Skin epidermis (tissue), 12 donors: ENCODE measurements around the gene TIAM1.
A peak's percentile ranks its signal among the peaks of the same experiment; 100 is the strongest.

ENCODE experiments used
- H3K27ac ChIP-seq, 21 experiments: fragments of 200-600 bp; sonication (generic) in 11 of 21; one replicate each; pipeline ENCODE4 v1.5.0; 2020; ENCODE audit warnings: mild to moderate bottlenecking in 3 of 21, inconsistent platforms in 2 of 21, moderate library complexity in 2 of 21
- H3K4me3 ChIP-seq, 7 experiments: fragments of 200-600 bp; sonication (generic) in 2 of 7; one replicate each; pipeline ENCODE4 v1.5.0; 2020; ENCODE audit warnings: inconsistent platforms in 2 of 7, mild to moderate bottlenecking in 2 of 7, moderate library complexity in 1 of 7

Gene TIAM1

GRCh38 chr21:31358158-31358557 lies 14.1 kb upstream of the TIAM1 start:
- Histone ChIP-seq H3K27ac (no peak overlapping the region), H3K4me3 (no peak overlapping the region)

- Histone ChIP-seq H3K4me3 (no peak overlapping the region), H3K27ac (no peak overlapping the region)
Measured at GRCh38 chr21:31356440-31356839, 12.4 kb upstream of the TIAM1 start.

- Histone ChIP-seq H3K27ac (peak overlapping the region in 19 of 21 experiments; percentile 15 to 81 (median 54)), H3K4me3 (no peak overlapping the region)
Measured at GRCh38 chr21:31354604-31355443, 10.8 kb upstream of the TIAM1 start.

- H3K27ac ChIP-seq, result peak overlapping the region in 20 of 21 experiments; percentile 5 to 81 (median 56)
- H3K4me3 ChIP-seq, result no peak overlapping the region
Measured at GRCh38 chr21:31354122-31354521, 10.1 kb upstream of the TIAM1 start.

- peak overlapping the region in 8 of 21 experiments; percentile 17 to 77 (median 44) for H3K27ac ChIP-seq
Measured at GRCh38 chr21:31352836-31353235, 8.8 kb upstream of the TIAM1 start.

GRCh38 chr21:31351960-31352359 lies 7.9 kb upstream of the TIAM1 start:
- no peak overlapping the region for H3K4me3 ChIP-seq
- no peak overlapping the region for H3K27ac ChIP-seq

More at GRCh38 chr21:31352836-31353235, 8.8 kb upstream of the TIAM1 start:
- H3K4me3 ChIP-seq, result no peak overlapping the region

GRCh38 chr21:31351438-31351837 lies 7.4 kb upstream of the TIAM1 start:
- no peak overlapping the region for H3K4me3 ChIP-seq
- H3K27ac ChIP-seq, result peak overlapping the region in 1 of 21 experiments; percentile 21

GRCh38 chr21:31349208-31349607 lies 5.1 kb upstream of the TIAM1 start:
- Histone ChIP-seq H3K4me3 (no peak overlapping the region), H3K27ac (no peak overlapping the region)

- no peak overlapping the region for H3K4me3 ChIP-seq
- H3K27ac ChIP-seq, result no peak overlapping the region
Measured at GRCh38 chr21:31348188-31348587, 4.1 kb upstream of the TIAM1 start.

GRCh38 chr21:31347435-31348032 lies 3.5 kb upstream of the TIAM1 start:
- Histone ChIP-seq H3K4me3 (no peak overlapping the region), H3K27ac (no peak overlapping the region)

GRCh38 chr21:31346256-31346821 lies 2.3 kb upstream of the TIAM1 start:
- Histone ChIP-seq H3K27ac (no peak overlapping the region), H3K4me3 (no peak overlapping the region)

- Histone ChIP-seq H3K4me3 (no peak overlapping the region), H3K27ac (no peak overlapping the region)
Measured at GRCh38 chr21:31345136-31345535, 1.1 kb upstream of the TIAM1 start.

- H3K27ac ChIP-seq, result peak overlapping the region in 20 of 21 experiments; percentile 38 to 88 (median 81)
- peak overlapping the region; percentile 43 to 64 (median 52) for H3K4me3 ChIP-seq
Measured at GRCh38 chr21:31343030-31343510, 991 bp downstream of the TIAM1 start.

- Histone ChIP-seq H3K27ac (peak overlapping the region in 8 of 21 experiments; percentile 9 to 88 (median 80)), H3K4me3 (peak overlapping the region in 6 of 7 experiments; percentile 47 to 64 (median 54))
Measured at GRCh38 chr21:31342348-31342747, 1.7 kb downstream of the TIAM1 start.

GRCh38 chr21:31340942-31341487 lies 3.0 kb downstream of the TIAM1 start:
- Histone ChIP-seq H3K27ac (no peak overlapping the region), H3K4me3 (no peak overlapping the region)

GRCh38 chr21:31340514-31340913 lies 3.5 kb downstream of the TIAM1 start:
- Histone ChIP-seq H3K4me3 (no peak overlapping the region), H3K27ac (no peak overlapping the region)

GRCh38 chr21:31339721-31340120 lies 4.3 kb downstream of the TIAM1 start:
- H3K27ac ChIP-seq, result no peak overlapping the region
- H3K4me3 ChIP-seq, result no peak overlapping the region

- Histone ChIP-seq H3K27ac (peak overlapping the region in 1 of 21 experiments; percentile 34), H3K4me3 (no peak overlapping the region)
Measured at GRCh38 chr21:31338908-31339368, 5.1 kb downstream of the TIAM1 start.

- Histone ChIP-seq H3K27ac (peak overlapping the region in 2 of 21 experiments; percentile 10 to 34), H3K4me3 (no peak overlapping the region)
Measured at GRCh38 chr21:31337996-31338907, 5.8 kb downstream of the TIAM1 start.
